GM19438 (cell line): ENCODE results near the gene INPP4B.

ENCODE experiments used
- ATAC-seq: cut with Tn5 transposase; IDR thresholded peaks from one replicate; pipeline ENCODE4 v1.9.1; 2021; ENCODE audit warnings: low read depth; ENCODE audit not compliant: unreplicated experiment

INPP4B gene

GRCh38 chr4:142278663-142279062 is 567.4 kb downstream of the INPP4B start:
- ATAC-seq, result no peak

- no peak for ATAC-seq
Observed at GRCh38 chr4:142278171-142278570, 567.9 kb downstream of the INPP4B start.

- ATAC-seq, result no peak
Observed at GRCh38 chr4:142274137-142274536, 572.0 kb downstream of the INPP4B start.

GRCh38 chr4:142272452-142272851 is 573.6 kb downstream of the INPP4B start:
- no peak for ATAC-seq

- no peak for ATAC-seq
Observed at GRCh38 chr4:142271832-142272231, 574.3 kb downstream of the INPP4B start.

GRCh38 chr4:142267101-142267500 is 579.0 kb downstream of the INPP4B start:
- ATAC-seq, result no peak

GRCh38 chr4:142265946-142266345 is 580.2 kb downstream of the INPP4B start:
- ATAC-seq, result no peak

GRCh38 chr4:142265536-142265935 is 580.6 kb downstream of the INPP4B start:
- no peak for ATAC-seq

GRCh38 chr4:142264961-142265360 is 581.1 kb downstream of the INPP4B start:
- no peak for ATAC-seq

- no peak for ATAC-seq
Observed at GRCh38 chr4:142262956-142263355, 583.1 kb downstream of the INPP4B start.

- ATAC-seq, result no peak
Observed at GRCh38 chr4:142248946-142249345, 597.2 kb downstream of the INPP4B start.

- no peak for ATAC-seq
Observed at GRCh38 chr4:142243255-142243654, 602.8 kb downstream of the INPP4B start.

GRCh38 chr4:142242156-142242555 is 603.9 kb downstream of the INPP4B start:
- no peak for ATAC-seq

GRCh38 chr4:142238589-142238988 is 607.5 kb downstream of the INPP4B start:
- ATAC-seq, result no peak

- no peak for ATAC-seq
Observed at GRCh38 chr4:142236268-142236667, 609.8 kb downstream of the INPP4B start.

GRCh38 chr4:142231787-142232186 is 614.3 kb downstream of the INPP4B start:
- ATAC-seq, result no peak

GRCh38 chr4:142230991-142231390 is 615.1 kb downstream of the INPP4B start:
- ATAC-seq, result no peak

GRCh38 chr4:142226014-142226413 is 620.1 kb downstream of the INPP4B start:
- no peak for ATAC-seq

GRCh38 chr4:142222127-142222526 is 624.0 kb downstream of the INPP4B start:
- no peak for ATAC-seq

GRCh38 chr4:142218726-142219125 is 627.4 kb downstream of the INPP4B start:
- ATAC-seq, result no peak

- no peak for ATAC-seq
Observed at GRCh38 chr4:142211444-142211843, 634.7 kb downstream of the INPP4B start.

- no peak for ATAC-seq
Observed at GRCh38 chr4:142203505-142203904, 642.6 kb downstream of the INPP4B start.
